Inflammatory macrophage treated with lipopolysaccharide for 1 hour (primary cell): ENCODE data around the gene C2orf76.

ENCODE experiments used
- DNase-seq, 2 donors: peaks; one replicate each; pipeline ENCODE4 v3.0.0-alpha.2; 2020 to 2022

C2orf76 gene

DNA sequence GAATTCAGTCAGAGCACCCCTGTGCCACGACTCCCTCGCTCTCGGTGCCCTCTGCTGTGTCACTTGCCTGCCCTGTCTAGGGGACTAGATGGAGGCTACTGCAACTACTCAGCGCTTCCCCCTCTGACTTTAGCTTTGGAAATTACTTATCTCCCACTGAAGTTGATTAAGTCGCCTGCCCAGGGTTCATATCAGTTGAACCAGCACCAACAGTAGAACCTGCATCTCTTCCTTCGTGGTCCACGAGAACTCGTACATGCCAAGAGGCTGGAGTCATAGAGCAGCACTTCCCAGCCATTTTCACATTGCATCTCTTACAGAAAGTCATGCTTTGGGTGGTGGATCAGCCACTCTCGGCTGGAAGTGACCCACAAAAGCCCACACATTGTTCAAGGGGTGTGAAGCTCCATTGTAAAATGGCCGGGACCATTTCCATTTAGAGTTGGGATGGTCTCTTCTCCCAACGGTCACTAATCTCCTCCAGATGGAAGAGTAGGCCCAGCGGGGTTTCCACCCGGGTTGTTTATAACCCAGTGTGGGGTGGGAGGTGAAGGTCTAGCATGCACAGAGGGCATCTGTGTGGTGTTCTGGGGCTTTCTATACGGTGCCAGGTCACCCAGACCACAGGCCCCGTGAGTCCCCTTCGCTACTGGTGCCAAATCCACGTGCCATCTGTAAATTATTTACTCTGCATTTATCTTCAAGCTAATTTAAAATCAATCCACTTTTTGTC, 105.0 kb downstream of the C2orf76 start:
- no peak for DNase-seq

GRCh38 chr2:119260646-119261492, 105.8 kb downstream of the C2orf76 start:
- no peak for DNase-seq

- DNase-seq = no peak
Measured at GRCh38 chr2:119259296-119259860, 107.3 kb downstream of the C2orf76 start.

GRCh38 chr2:119257198-119257597, 109.4 kb downstream of the C2orf76 start:
- DNase-seq = no peak

- DNase-seq = no peak
Measured at GRCh38 chr2:119256582-119256921, 110.1 kb downstream of the C2orf76 start.

DNA sequence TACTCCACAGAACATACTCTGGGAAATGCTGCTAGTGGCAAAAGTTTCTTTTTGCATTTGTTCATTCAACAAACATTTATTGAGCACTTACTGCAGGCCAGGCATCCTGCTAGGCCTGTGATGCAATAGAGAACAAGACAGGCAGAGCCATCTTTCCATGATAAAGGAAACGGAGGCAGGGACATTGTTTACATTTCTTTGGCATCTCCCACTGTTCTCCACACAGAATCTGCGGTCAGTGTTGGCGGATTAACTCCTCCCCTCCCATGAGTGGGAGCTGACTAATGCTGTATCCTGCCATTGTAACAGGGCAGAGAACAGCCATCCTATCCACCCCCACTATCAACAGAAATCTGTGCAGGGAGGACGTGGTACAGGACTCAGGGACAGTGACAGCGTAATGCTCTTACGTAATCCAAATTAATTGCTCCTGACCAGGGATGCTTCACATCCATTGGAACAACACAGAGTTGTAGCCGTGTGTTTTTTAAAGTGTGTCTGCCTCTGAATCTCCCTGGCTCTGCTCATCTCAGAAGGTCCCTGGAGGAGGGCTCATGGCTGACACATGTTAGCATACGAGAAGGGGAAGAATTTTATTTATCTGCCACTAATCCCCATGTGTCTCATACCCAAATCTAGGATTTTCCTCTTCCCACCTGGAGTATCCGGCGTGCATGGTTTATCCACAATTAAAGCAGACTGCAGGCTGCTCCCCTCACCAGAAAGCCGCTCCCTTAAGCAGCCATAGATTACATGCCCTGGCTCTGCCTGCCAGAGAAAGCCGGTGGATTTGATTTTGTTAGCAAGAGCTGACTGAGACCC, 110.7 kb downstream of the C2orf76 start:
- DNase-seq = no peak

GRCh38 chr2:119254601-119255080, 112.0 kb downstream of the C2orf76 start:
- DNase-seq = no peak

GRCh38 chr2:119253760-119254600, 112.7 kb downstream of the C2orf76 start:
- no peak for DNase-seq

- DNase-seq = no peak
Measured at GRCh38 chr2:119253114-119253702, 113.4 kb downstream of the C2orf76 start.
